Brain microvascular endothelial cell (primary cell): ENCODE data around the gene GDF7.
A peak's percentile ranks its signal among the peaks of the same experiment; 100 is the strongest.

ENCODE experiments used
- DNase-seq: peaks from one replicate; pipeline ENCODE4 v3.0.0-alpha.2; 2020
- H3K27ac ChIP-seq: fragments of 250-450 bp; sonication (Bioruptor Pico); 2 replicates; pipeline ENCODE4 v1.5.1; 2020; ENCODE audit warnings: mild to moderate bottlenecking, moderate library complexity
- H3K27me3 ChIP-seq: fragments of 250-450 bp; sonication (Bioruptor Pico); replicated peaks from 2 replicates; pipeline ENCODE4 v1.5.1; 2020; ENCODE audit warnings: mild to moderate bottlenecking
- H3K36me3 ChIP-seq: fragments of 250-450 bp; sonication (Bioruptor Pico); replicated peaks from 2 replicates; pipeline ENCODE4 v1.5.1; 2020; ENCODE audit warnings: mild to moderate bottlenecking
- H3K4me3 ChIP-seq: 2 replicates; pipeline ENCODE4 v1.5.1; 2011; ENCODE audit warnings: low read depth, mild to moderate bottlenecking, control low read depth, low read length, moderate library complexity
- in situ Hi-C: cut with HindIII; loops from 2 replicates; pipeline ENCODE4 v1.10.0; 2017; ENCODE audit warnings: low sequenced_read_pairs, low pct_ligation_motif_present
- TF ChIP-seq, protein P1 (sequence below): IDR thresholded peaks from 2 replicates; pipeline ENCODE4 v1.5.1; 2011; ENCODE audit warnings: low read depth, mild to moderate bottlenecking, moderate library complexity, low read length, control low read depth, inconsistent platforms; ENCODE audit errors: missing control alignments

GDF7 gene

GRCh38 chr2:20677301-20678085 is 10.5 kb downstream of the GDF7 start:
- in situ Hi-C loops, result loop anchor here (25.0 kb wide), 1 partner anchor 285 kb away; no protein-coding TSS in a partner anchor
- Histone ChIP-seq H3K27ac (no peak overlapping the region), H3K4me3 (no peak overlapping the region), H3K27me3 (peaks cover 2% of the 10 kb centered on the region), H3K36me3 (no peaks in the 10 kb centered on the region)
- no peak for DNase-seq
- TF ChIP-seq, protein P1, sequence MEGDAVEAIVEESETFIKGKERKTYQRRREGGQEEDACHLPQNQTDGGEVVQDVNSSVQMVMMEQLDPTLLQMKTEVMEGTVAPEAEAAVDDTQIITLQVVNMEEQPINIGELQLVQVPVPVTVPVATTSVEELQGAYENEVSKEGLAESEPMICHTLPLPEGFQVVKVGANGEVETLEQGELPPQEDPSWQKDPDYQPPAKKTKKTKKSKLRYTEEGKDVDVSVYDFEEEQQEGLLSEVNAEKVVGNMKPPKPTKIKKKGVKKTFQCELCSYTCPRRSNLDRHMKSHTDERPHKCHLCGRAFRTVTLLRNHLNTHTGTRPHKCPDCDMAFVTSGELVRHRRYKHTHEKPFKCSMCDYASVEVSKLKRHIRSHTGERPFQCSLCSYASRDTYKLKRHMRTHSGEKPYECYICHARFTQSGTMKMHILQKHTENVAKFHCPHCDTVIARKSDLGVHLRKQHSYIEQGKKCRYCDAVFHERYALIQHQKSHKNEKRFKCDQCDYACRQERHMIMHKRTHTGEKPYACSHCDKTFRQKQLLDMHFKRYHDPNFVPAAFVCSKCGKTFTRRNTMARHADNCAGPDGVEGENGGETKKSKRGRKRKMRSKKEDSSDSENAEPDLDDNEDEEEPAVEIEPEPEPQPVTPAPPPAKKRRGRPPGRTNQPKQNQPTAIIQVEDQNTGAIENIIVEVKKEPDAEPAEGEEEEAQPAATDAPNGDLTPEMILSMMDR, result peak; percentile 40

DNA sequence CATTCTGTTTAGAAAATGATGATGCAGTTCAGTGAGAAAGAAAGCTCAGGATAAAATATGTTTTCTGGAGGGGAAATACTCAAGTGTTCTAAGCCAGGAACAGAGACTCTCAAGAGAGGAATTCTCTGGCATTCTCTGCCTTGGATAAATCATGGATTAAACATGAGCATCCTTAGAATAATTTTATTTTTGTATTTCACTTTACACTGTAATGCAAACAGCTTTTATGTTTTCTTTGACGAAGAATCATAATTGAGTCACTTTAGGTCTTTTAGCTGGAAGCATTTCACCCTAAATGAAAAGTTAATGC is 11.1 kb downstream of the GDF7 start:
- Histone ChIP-seq H3K36me3 (no peaks in the 10 kb centered on the region), H3K27ac (no peak overlapping the region), H3K4me3 (no peak overlapping the region), H3K27me3 (no peaks in the 10 kb centered on the region)
- no peak for DNase-seq
- in situ Hi-C loops, result loop anchor here (25.0 kb wide), 1 partner anchor 284 kb away; no protein-coding TSS in a partner anchor
- TF ChIP-seq, protein P1, result no peak

- TF ChIP-seq, protein P1, result no peak
- H3K36me3 ChIP-seq, result no peaks in the 10 kb centered on the region
- no peaks in the 10 kb centered on the region for H3K27me3 ChIP-seq
- H3K27ac ChIP-seq, result no peak overlapping the region
- in situ Hi-C loops, result loop anchor here (25.0 kb wide), 1 partner anchor 284 kb away; no protein-coding TSS in a partner anchor
- H3K4me3 ChIP-seq, result no peak overlapping the region
- DNase-seq, result no peak
These were observed 11.8 kb downstream of the GDF7 start for GRCh38 chr2:20678780-20679179.

DNA sequence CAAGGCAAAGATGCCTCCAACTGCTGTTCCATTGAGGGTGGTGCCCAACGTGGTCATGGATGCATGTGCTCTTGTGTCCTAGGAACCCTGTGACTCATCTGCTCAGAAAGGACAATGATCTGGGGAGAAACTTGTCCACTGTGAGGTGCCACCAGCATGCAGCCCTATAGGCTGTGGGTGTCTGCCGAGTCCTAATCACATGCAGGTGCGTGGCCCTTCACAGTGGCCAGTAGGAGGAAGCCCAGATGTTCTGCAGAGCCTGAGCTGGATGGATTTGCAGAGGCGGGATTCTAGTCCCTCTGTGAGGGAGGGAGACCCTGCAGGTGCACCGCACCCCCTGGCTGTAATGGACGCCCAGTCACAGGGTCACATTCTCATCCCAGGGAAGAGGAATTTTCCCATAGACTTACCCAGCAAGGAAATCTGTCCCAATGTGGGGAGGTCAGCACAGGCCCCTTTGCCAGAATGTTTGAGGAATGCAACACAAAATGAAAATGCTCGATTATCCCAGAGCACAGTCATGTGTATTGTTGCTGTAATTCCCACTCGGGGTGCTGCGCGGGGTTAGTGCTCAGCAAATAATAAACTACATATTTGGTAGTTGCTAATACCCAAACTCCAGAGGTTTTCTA is 13.9 kb downstream of the GDF7 start:
- Histone ChIP-seq H3K27me3 (no peaks in the 10 kb centered on the region), H3K4me3 (no peak overlapping the region), H3K36me3 (no peaks in the 10 kb centered on the region), H3K27ac (no peak overlapping the region)
- no peak for DNase-seq
- in situ Hi-C loops, result loop anchor here (25.0 kb wide), 1 partner anchor 281 kb away; no protein-coding TSS in a partner anchor
- TF ChIP-seq, protein P1, result no peak

- H3K27ac ChIP-seq, result no peak overlapping the region
- H3K36me3 ChIP-seq, result no peaks in the 10 kb centered on the region
- DNase-seq, result peak; percentile 20
- no peaks in the 10 kb centered on the region for H3K27me3 ChIP-seq
- TF ChIP-seq, protein P1, result peak; percentile 78
- in situ Hi-C loops, result loop anchor here (25.0 kb wide), 1 partner anchor 280 kb away; no protein-coding TSS in a partner anchor
- no peak overlapping the region for H3K4me3 ChIP-seq
These were observed 15.4 kb downstream of the GDF7 start for GRCh38 chr2:20682167-20682920.
